CD4-positive, alpha-beta T cell treated with Interleukin-6 at 100 ng/mL for 8 hours (primary cell): ENCODE data around the gene PTX3.

Source experiments
- DNase-seq: peaks from one replicate; pipeline ENCODE4 v3.0.0-alpha.2; 2020; ENCODE audit warnings: mixed read lengths, low spot score

Gene PTX3

DNA sequence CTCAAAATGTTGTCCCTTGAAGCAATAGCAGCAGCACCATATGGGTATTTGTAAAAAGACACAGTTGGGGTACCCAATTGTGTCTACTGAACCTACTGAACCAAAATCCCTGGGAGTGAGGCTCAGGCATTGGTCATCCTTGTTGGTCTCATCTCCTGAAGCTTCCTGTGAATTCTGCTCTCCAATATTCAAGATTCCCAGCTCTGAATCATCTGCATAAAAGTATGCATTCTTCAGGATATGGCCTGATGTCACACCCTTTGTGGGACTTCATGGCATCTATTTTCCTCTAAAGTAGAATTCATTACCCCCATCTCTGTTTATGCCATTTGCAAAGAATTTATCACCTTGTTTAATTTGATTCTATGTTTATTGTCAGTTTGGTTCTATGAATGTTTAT lies 13.3 kb upstream of the PTX3 start:
- DNase-seq, result no peak

DNA sequence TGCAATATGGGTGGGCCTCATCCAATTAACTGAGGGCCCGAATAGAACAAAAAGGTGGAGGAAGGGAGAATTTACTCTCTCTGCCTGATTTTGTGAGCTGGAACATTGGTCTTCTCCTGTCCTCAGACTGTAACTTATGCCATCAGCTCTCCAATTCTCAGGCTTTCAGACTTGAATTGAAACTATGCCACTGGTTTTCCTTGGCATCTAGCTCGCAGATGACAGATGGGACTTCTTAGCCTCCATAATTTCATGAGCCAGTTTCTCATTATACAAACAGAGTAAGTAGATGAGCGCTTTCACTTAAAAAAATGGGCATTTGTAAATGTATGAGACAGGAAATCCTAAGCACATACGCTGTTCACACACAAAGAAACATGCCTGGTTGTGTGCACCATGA lies 8.7 kb upstream of the PTX3 start:
- no peak for DNase-seq

GRCh38 chr3:157428853-157429252 lies 7.8 kb upstream of the PTX3 start:
- DNase-seq, result no peak

- DNase-seq, result no peak
These were observed 6.9 kb upstream of the PTX3 start for GRCh38 chr3:157429708-157430107.

GRCh38 chr3:157438194-157438730 lies 1.6 kb downstream of the PTX3 start:
- no peak for DNase-seq

GRCh38 chr3:157441102-157441624 lies 4.5 kb downstream of the PTX3 start:
- DNase-seq, result no peak

GRCh38 chr3:157442729-157443128 lies 6.1 kb downstream of the PTX3 start:
- no peak for DNase-seq

GRCh38 chr3:157443905-157444796 lies 7.5 kb downstream of the PTX3 start:
- no peak for DNase-seq

GRCh38 chr3:157444797-157445184 lies 8.1 kb downstream of the PTX3 start:
- no peak for DNase-seq

- no peak for DNase-seq
These were observed 9.2 kb downstream of the PTX3 start for GRCh38 chr3:157445857-157446256.

GRCh38 chr3:157447026-157447694 lies 10.5 kb downstream of the PTX3 start:
- no peak for DNase-seq

DNA sequence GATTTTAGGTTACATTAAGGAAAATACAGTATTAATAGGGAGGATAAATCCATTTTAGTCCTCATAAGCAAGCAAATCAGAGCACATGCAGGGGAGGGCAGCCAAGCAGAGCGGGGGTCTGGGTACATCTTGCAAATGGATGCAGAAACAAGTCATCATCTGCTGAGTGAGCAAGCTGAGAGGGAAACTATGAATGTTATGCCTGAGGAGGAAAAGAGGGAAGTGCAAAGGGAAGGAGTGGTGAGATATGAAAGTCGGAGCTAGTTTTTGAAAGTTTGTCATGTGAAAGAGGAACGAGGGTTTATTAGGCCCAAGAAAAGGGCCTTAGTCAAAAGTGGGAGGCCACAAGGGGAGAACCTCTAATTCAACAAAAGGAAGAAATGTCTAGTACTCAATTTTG lies 15.4 kb downstream of the PTX3 start:
- no peak for DNase-seq

DNA sequence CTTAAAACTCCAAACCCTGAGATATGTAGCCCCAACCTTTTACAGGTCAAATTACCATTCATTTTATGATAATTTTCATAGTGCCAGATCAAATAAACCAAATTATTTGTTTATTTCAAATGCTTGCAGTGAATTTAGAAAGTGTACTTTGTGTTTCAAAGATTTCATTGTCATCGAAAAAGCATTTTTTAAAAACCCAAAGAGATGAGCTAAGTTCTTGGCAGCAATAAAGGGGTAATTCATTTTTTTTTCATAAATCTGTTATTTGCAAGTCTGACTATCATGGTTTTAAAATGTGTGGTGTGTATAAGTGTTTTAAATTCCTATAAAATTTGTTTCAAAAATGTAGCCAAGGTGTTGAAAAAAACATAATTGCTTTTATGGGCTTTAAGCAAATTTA lies 17.2 kb downstream of the PTX3 start:
- DNase-seq, result no peak

DNA sequence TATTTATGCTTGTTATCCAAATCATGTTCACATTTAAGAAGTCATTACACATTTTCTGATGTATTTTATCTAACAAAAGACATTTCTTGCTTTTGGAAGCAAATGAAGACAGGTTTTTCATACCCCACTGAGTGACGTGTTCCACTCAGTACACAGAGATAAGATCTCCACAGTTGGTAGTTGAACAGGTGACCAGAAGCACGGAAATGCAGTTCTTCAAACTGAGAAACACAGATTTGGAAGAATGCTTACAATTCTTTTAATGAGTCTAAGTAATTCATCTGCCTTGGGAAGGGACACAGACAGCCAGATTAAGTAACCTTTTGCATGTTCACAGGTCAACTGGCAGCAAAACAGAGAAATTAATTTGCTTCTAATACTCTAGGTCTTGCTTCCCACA lies 23.1 kb downstream of the PTX3 start:
- DNase-seq, result no peak

- DNase-seq, result no peak
These were observed 23.6 kb downstream of the PTX3 start for GRCh38 chr3:157460253-157460652.

DNA sequence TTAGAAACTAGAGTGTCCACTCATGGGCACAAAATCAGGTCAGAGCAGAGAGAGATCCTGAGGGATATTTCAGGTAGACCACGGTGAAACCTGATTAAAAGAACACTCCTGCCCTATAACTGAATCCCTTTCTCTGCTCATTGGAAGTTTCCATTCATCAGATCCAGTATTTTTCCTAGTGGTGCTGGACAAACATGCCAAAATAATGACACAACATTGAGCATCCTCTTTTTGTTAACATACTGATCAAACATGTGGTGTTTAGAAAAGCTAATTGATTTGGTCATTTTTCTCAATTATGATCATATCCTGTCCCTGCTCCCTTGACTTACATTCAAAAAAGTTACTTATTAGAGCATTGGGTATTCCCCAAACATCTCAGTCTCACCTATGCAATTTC lies 27.2 kb downstream of the PTX3 start:
- no peak for DNase-seq

GRCh38 chr3:157464321-157464720 lies 27.7 kb downstream of the PTX3 start:
- no peak for DNase-seq

DNA sequence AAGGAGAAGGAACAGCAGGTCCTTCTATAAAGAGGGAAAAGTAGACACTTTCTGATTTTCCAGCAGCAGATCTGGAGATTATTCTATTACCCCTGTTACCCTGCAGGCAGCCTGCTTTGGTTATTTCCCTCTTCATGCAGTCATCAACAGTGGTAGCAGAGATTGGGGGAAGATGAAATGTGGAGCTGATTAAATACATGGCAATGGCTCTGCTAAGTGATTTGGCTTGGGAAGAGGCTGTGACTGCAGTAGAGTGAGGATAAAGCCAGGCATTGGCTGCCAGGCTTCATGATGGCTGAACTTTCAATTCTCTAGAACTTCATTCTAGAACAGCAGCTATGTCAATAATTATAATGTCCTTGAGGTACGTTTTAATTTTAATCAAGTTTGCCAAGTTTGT lies 29.1 kb downstream of the PTX3 start:
- no peak for DNase-seq

GRCh38 chr3:157467200-157467599 lies 30.6 kb downstream of the PTX3 start:
- no peak for DNase-seq

- no peak for DNase-seq
These were observed 33.1 kb downstream of the PTX3 start for GRCh38 chr3:157469561-157470294.

- DNase-seq, result no peak
These were observed 34.4 kb downstream of the PTX3 start for GRCh38 chr3:157471064-157471463.

- no peak for DNase-seq
These were observed 36.0 kb downstream of the PTX3 start for GRCh38 chr3:157472648-157473047.
